ENCODE results near the gene SH3TC1.

The SH3TC1 gene

GRCh38 chr4:8233672-8234484 is 34.8 kb downstream of the SH3TC1 start:
- no peak for DNase-seq

- DNase-seq, result no peak
Observed at GRCh38 chr4:8234715-8235114, 35.6 kb downstream of the SH3TC1 start.

GRCh38 chr4:8235224-8235623 is 36.1 kb downstream of the SH3TC1 start:
- no peak for DNase-seq

GRCh38 chr4:8235686-8236085 is 36.6 kb downstream of the SH3TC1 start:
- DNase-seq, result no peak

GRCh38 chr4:8236106-8236919 is 37.2 kb downstream of the SH3TC1 start:
- no peak for DNase-seq

GRCh38 chr4:8236920-8237195 is 37.8 kb downstream of the SH3TC1 start:
- no peak for DNase-seq

- no peak for DNase-seq
Observed at GRCh38 chr4:8237256-8237989, 38.3 kb downstream of the SH3TC1 start.

GRCh38 chr4:8238036-8238511 is 39.0 kb downstream of the SH3TC1 start:
- DNase-seq, result no peak

GRCh38 chr4:8238515-8239053 is 39.5 kb downstream of the SH3TC1 start:
- no peak for DNase-seq

GRCh38 chr4:8239226-8239625 is 40.1 kb downstream of the SH3TC1 start:
- no peak for DNase-seq

GRCh38 chr4:8239661-8240060 is 40.6 kb downstream of the SH3TC1 start:
- DNase-seq, result no peak

- DNase-seq, result no peak
Observed at GRCh38 chr4:8240211-8241041, 41.3 kb downstream of the SH3TC1 start.

- DNase-seq, result no peak
Observed at GRCh38 chr4:8241211-8241779, 42.2 kb downstream of the SH3TC1 start.

GRCh38 chr4:8241895-8242696 is 43.0 kb downstream of the SH3TC1 start:
- peak; percentile 69 for DNase-seq

GRCh38 chr4:8242782-8243560 is 43.9 kb downstream of the SH3TC1 start:
- no peak for DNase-seq

GRCh38 chr4:8244001-8244757 is 45.1 kb downstream of the SH3TC1 start:
- no peak for DNase-seq

- DNase-seq, result no peak
Observed at GRCh38 chr4:8244931-8245460, 45.9 kb downstream of the SH3TC1 start.

GRCh38 chr4:8245884-8246833 is 47.1 kb downstream of the SH3TC1 start:
- DNase-seq, result no peak

Data from effector CD8-positive, alpha-beta T cell (primary cell).